Sigmoid colon (tissue), 7 donors: ENCODE data around the gene NUCB2. TPM values are rescaled to one million over a fixed set of nuclear protein-coding genes. Genes with fewer than 3 reads are reported as not detected.

ENCODE experiments used
- DNase-seq: peaks from one replicate; pipeline ENCODE4 v3.0.0-alpha.2; 2019
- H3K27ac ChIP-seq, 4 donors: fragments of 200-600 bp; sonication (generic); one replicate each; pipeline ENCODE4 v1.5.1; 2016 to 2019; ENCODE audit warnings: mild to moderate bottlenecking in 1 of 4
- H3K27me3 ChIP-seq, 3 donors: fragments of 200-600 bp; sonication (generic); one replicate each; pipeline ENCODE4 v1.5.1; 2019; ENCODE audit warnings: mild to moderate bottlenecking in 1 of 3
- H3K36me3 ChIP-seq, 4 donors: fragments of 200-600 bp; sonication (generic); one replicate each; pipeline ENCODE4 v1.5.1; 2016 to 2019
- H3K4me1 ChIP-seq, 4 donors: fragments of 200-600 bp; sonication (generic); one replicate each; pipeline ENCODE4 v1.5.1; 2017 to 2019
- H3K4me3 ChIP-seq, 4 donors: fragments of 200-600 bp; sonication (generic); one replicate each; pipeline ENCODE4 v1.5.1; 2017 to 2019; ENCODE audit warnings: mild to moderate bottlenecking in 2 of 4, moderate library complexity in 1 of 4
- H3K9me3 ChIP-seq, 4 donors: fragments of 200-600 bp in 3 of 4; sonication (generic) in 3 of 4; one replicate each; pipeline versions ENCODE4 v1.5.1 to v1.6.1; 2013 to 2019
- EP300 ChIP-seq, 4 donors: sonication (generic); formaldehyde crosslinking; IDR thresholded peaks; one replicate each; pipeline ENCODE4 v1.6.1; 2017; ENCODE audit warnings: antibody characterized with exemption in 4 of 4
- POLR2A ChIP-seq, 2 donors: fragments of 450-650 bp; IDR thresholded peaks; one replicate each; pipeline ENCODE4 v1.6.1; 2016; ENCODE audit warnings: antibody characterized with exemption in 2 of 2, mild to moderate bottlenecking in 2 of 2, moderate library complexity in 2 of 2
- POLR2AphosphoS5 ChIP-seq, 4 donors: sonication (generic); formaldehyde crosslinking; IDR thresholded peaks; one replicate each; pipeline ENCODE4 v1.6.1; 2017; ENCODE audit warnings: antibody characterized with exemption in 4 of 4
- WGBS, 2 donors: extraction: QIAGEN DNeasy Blood & Tissue Kit; methylation state at CpG; one replicate each; pipeline ENCODE4 v1.1.7; 2013; 5-methylcytosine and 5-hydroxymethylcytosine counted together
- intact Hi-C: fragments of 100-400 bp; cut with DNase I; formaldehyde crosslinking; loops from one replicate; pipeline ENCODE4 v1.15.1; 2023
- polyA plus RNA-seq, 3 donors: library from polyadenylated mRNA; stranded (reverse); fragments of 200-250 nt; gene quantifications; one replicate each; pipeline ENCODE4 v1.2.3, GENCODE V29; 2013
- total RNA-seq, 4 donors: library from RNA; depleted of rRNA; stranded (reverse); fragments of >200 nt; gene quantifications; one replicate each; pipeline ENCODE4 v1.1.0, GENCODE V29; 2016
- TF ChIP-seq, protein P1 (sequence below), 4 experiments: fragments of 450-650 bp in 3 of 4; fragments of 200-600 bp in 1 of 4; IDR thresholded peaks; one replicate each; pipeline ENCODE4 v1.5.1; 2016 to 2019; ENCODE audit warnings: antibody characterized with exemption in 4 of 4, mild to moderate bottlenecking in 3 of 4, moderate library complexity in 2 of 4
- donor health status: healthy with polysubstance abuse.
- donor health status: Bipolar disorder and iron deficiency.
- donor health status: healthy.

The NUCB2 gene
- total and polyA plus RNA-seq, 7 donors: 19.8 to 68.3 (median 39.2) TPM

DNA sequence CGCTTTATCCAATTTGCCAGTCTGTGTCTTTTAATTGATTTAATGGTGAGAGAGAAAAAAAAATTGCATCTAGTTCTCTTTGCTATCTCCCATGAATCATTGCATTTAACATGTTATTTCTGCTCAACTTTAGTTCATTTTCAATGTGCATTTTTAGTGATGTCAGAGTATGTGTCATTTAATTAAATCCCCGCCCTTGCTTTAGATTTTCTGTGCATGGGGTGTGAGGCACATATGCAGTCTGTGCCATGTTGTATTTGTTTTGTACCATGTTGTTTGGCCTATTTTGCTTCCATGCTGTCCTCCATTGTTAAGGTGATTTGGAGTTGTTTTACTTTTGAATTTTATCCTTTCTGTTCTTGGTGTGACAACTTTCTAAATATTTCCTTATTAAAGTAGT lies 66.7 kb downstream of the NUCB2 start:
- TF ChIP-seq EP300 (IDR thresholded peaks at IDR 0.05): no peak
- Histone ChIP-seq H3K36me3 (no peaks in the 10 kb centered on the region), H3K4me3 (no peak overlapping the region), H3K27ac (no peak overlapping the region), H3K27me3 (no peaks in the 10 kb centered on the region), H3K4me1 (no peaks in the 10 kb centered on the region), H3K9me3 (no peaks in the 10 kb centered on the region)
- intact Hi-C loops: no loop called here
- DNase-seq: no peak
- WGBS, 2 donors: 99 to 100% methylated on average over 2 of the region's 2 CpGs

DNA sequence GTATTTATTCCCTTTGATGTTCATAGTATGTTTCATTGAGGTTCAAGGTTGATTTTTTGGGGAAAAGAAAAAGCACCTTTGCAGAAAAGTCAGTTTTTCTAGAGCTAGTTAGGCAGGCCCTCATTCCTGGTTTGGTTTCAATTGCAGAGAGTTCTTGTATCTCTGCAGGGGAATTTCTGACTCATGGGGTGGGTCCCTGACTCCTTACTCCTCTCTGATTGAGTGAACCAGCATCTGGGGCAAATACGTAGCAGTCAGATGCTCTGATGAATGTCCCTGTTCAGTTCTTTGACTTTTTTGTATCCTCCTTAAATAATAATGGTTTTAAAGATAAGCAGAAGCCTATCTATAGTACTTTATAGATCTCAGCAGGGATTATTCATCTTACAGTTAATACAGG lies 67.4 kb downstream of the NUCB2 start:
- TF ChIP-seq POLR2A (IDR thresholded peaks at IDR 0.05) (no peak), EP300 (IDR thresholded peaks at IDR 0.05) (no peak), POLR2AphosphoS5 (IDR thresholded peaks at IDR 0.05) (no peak)
- TF ChIP-seq, protein P1, sequence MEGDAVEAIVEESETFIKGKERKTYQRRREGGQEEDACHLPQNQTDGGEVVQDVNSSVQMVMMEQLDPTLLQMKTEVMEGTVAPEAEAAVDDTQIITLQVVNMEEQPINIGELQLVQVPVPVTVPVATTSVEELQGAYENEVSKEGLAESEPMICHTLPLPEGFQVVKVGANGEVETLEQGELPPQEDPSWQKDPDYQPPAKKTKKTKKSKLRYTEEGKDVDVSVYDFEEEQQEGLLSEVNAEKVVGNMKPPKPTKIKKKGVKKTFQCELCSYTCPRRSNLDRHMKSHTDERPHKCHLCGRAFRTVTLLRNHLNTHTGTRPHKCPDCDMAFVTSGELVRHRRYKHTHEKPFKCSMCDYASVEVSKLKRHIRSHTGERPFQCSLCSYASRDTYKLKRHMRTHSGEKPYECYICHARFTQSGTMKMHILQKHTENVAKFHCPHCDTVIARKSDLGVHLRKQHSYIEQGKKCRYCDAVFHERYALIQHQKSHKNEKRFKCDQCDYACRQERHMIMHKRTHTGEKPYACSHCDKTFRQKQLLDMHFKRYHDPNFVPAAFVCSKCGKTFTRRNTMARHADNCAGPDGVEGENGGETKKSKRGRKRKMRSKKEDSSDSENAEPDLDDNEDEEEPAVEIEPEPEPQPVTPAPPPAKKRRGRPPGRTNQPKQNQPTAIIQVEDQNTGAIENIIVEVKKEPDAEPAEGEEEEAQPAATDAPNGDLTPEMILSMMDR (IDR thresholded peaks at IDR 0.05): no peak
- Histone ChIP-seq H3K36me3 (no peaks in the 10 kb centered on the region), H3K4me3 (no peak overlapping the region), H3K27me3 (no peaks in the 10 kb centered on the region), H3K4me1 (no peaks in the 10 kb centered on the region), H3K27ac (no peak overlapping the region), H3K9me3 (no peaks in the 10 kb centered on the region)
- no peak for DNase-seq
- intact Hi-C loops: no loop called here
- WGBS, 2 donors: 87 to 97% methylated on average over 1 of the region's 1 CpG

DNA sequence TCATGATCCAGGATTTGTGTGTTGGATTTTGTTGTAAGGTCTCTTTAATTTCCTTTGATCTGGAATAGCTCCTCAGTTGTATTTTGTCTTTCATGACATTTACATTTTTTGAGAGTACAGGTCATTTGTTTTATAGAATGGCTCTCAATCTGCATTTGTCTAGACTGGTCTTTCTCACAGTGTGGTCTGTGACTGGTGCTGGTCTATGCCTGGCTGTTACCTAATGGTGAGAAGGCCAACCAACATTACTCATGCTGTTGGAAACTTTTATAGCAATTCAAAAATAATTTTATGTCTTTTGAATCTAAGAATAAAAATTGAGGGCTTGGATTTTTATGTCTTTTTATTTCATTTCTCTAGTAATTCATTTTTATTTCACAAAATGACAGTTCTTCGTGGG lies 71.1 kb downstream of the NUCB2 start:
- TF ChIP-seq POLR2AphosphoS5 (IDR thresholded peaks at IDR 0.05) (no peak), POLR2A (IDR thresholded peaks at IDR 0.05) (no peak), EP300 (IDR thresholded peaks at IDR 0.05) (no peak)
- TF ChIP-seq, protein P1 (IDR thresholded peaks at IDR 0.05): no peak
- Histone ChIP-seq H3K27me3 (no peaks in the 10 kb centered on the region), H3K4me1 (peaks cover 0 to 16% (median 13%) of the 10 kb centered on the region in 4 donors), H3K4me3 (no peak overlapping the region), H3K36me3 (no peaks in the 10 kb centered on the region), H3K9me3 (no peaks in the 10 kb centered on the region), H3K27ac (no peak overlapping the region)
- intact Hi-C loops: no loop called here
- DNase-seq: no peak
- 78 to 88% methylated on average over 1 of the region's 1 CpG for WGBS, 2 donors

DNA sequence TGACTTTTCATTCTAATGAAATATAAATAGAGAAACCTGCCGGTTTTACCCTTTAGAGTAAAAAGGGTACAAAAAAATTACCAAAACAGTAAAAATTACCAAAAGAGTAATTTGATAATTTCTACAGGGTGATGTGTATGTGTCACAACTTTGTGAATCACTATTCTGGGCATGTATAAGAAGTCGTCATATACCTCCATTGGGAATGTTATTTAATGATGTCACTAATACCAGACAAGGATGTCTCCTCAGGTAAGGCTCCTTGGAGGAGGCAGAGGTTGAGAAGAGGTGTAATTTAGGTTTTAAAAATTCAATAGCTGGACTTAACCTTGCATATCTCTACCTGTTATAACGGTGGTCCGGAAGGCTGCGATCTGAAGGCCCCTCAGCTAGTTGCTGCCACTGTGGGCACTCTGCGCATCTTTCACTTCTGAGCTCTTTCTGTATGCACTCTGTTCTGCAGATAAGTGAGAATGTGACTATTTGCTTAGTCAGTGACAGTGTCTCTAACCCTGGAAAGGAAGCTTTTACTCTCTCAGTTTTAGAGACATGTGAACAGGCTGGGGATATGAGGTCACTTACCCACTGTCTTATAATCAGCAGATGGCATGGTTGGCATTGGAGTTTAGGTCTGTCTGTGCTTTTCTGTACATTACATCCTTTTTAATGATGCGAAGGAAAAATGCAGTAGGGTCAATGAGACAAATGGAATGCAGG lies 74.1 kb downstream of the NUCB2 start:
- H3K27me3 ChIP-seq: no peaks in the 10 kb centered on the region

DNA sequence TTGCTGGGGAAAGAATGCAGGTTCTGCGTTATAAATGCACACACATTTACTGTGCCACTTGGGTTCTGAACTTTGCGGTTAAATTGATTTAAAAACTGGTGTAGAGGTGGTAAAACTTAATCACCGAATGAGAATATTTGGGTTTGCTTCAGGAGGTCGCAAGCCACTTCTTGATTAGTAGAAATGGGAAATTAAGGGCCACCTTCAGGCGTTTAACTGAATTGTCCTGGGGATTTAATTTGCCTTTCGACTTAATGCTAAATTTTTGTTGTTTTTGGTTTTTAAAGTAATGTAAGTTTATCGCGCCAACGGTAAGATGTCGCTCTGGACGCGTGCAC lies 74.6 kb downstream of the NUCB2 start:
- 20% methylated on average over 12 of the region's 12 CpGs for WGBS, 2 donors
- H3K36me3 ChIP-seq: no peaks in the 10 kb centered on the region
- peaks cover 0 to 31% (median 23%) of the 10 kb centered on the region in 4 donors for H3K4me1 ChIP-seq
- H3K9me3 ChIP-seq: no peaks in the 10 kb centered on the region
- TF ChIP-seq, protein P1 (IDR thresholded peaks at IDR 0.05): peak in 1 of 4 experiments; percentile 5
- no peak for TF ChIP-seq EP300 (IDR thresholded peaks at IDR 0.05)
- H3K27ac ChIP-seq: peak overlapping the region; percentile 57 to 92 (median 84)
- H3K4me3 ChIP-seq: peak overlapping the region; percentile 62 to 79 (median 70)
- H3K27me3 ChIP-seq: no peaks in the 10 kb centered on the region
- DNase-seq: no peak
- intact Hi-C loops: loop anchor here (5.0 kb wide), 3 partner anchors 144 to 1176 kb away; partner anchors contain the start of genes GTF2H1, HPS5, PIK3C2A and TSG101

More for the DNA sequence above, 74.1 kb downstream of the NUCB2 start:
- intact Hi-C loops: loop anchor here (5.0 kb wide), 3 partner anchors 143 to 1177 kb away; partner anchors contain the start of genes GTF2H1, HPS5, PIK3C2A and TSG101
- no peak overlapping the region for H3K27ac ChIP-seq
- no peak for DNase-seq
- 95% methylated on average over 7 of the region's 7 CpGs for WGBS, 2 donors
- H3K4me3 ChIP-seq: no peak overlapping the region
- no peaks in the 10 kb centered on the region for H3K36me3 ChIP-seq
- peaks cover 0 to 31% (median 23%) of the 10 kb centered on the region in 4 donors for H3K4me1 ChIP-seq
- no peaks in the 10 kb centered on the region for H3K9me3 ChIP-seq
- TF ChIP-seq EP300 (IDR thresholded peaks at IDR 0.05) (no peak), POLR2A (IDR thresholded peaks at IDR 0.05) (no peak), POLR2AphosphoS5 (IDR thresholded peaks at IDR 0.05) (no peak)
- TF ChIP-seq, protein P1 (IDR thresholded peaks at IDR 0.05): no peak
